T-helper 1 cell treated with Interleukin-12 subunit alpha and Interleukin-12 subunit beta and Interleukin-4 antibody, amounts not matched to agents 30 μg/mL and 1 μg/mL, for 36 hours (primary cell): Measurements from ENCODE around the gene SLC16A11.
A peak's percentile ranks its signal among the peaks of the same experiment; 100 is the strongest.
"Not testable (repeated sequence)": the region's sequence is repeated elsewhere in the genome, so short reads cannot be mapped to it uniquely, and the experiment has no call there.

ENCODE experiments used
- H3K27ac Mint-ChIP-seq: one replicate; pipeline ENCODE4 v1.8.0; 2021; ENCODE audit warnings: mild to moderate bottlenecking, mixed read lengths
- H3K27me3 Mint-ChIP-seq: one replicate; pipeline ENCODE4 v1.8.0; 2021; ENCODE audit warnings: low read depth, mixed read lengths
- H3K36me3 Mint-ChIP-seq: one replicate; pipeline ENCODE4 v1.8.0; 2021; ENCODE audit warnings: low read depth, mixed read lengths
- H3K4me1 Mint-ChIP-seq: one replicate; pipeline ENCODE4 v1.8.0; 2021; ENCODE audit warnings: low read depth, mixed read lengths
- H3K4me3 Mint-ChIP-seq: one replicate; pipeline ENCODE4 v1.8.0; 2021; ENCODE audit warnings: mild to moderate bottlenecking, moderate library complexity, mixed read lengths
- H3K9me3 Mint-ChIP-seq: one replicate; pipeline ENCODE4 v1.8.0; 2021; ENCODE audit warnings: mixed read lengths

The SLC16A11 gene

GRCh38 chr17:7070712-7071111 is 26.8 kb upstream of the SLC16A11 start:
- H3K27me3 Mint-ChIP-seq, result peaks cover 22% of the 10 kb centered on the region
- H3K9me3 Mint-ChIP-seq, result peaks cover 17% of the 10 kb centered on the region
- H3K4me3 Mint-ChIP-seq, result no peak overlapping the region
- H3K27ac Mint-ChIP-seq, result no peak overlapping the region
- H3K36me3 Mint-ChIP-seq, result peaks cover 2% of the 10 kb centered on the region
- H3K4me1 Mint-ChIP-seq, result no peaks in the 10 kb centered on the region

GRCh38 chr17:7068268-7068667 is 24.4 kb upstream of the SLC16A11 start:
- Mint-ChIP-seq H3K9me3 (peaks cover 17% of the 10 kb centered on the region), H3K27ac (no peak overlapping the region), H3K4me3 (no peak overlapping the region), H3K36me3 (peaks cover 2% of the 10 kb centered on the region), H3K4me1 (no peaks in the 10 kb centered on the region), H3K27me3 (peaks cover 18% of the 10 kb centered on the region)

DNA sequence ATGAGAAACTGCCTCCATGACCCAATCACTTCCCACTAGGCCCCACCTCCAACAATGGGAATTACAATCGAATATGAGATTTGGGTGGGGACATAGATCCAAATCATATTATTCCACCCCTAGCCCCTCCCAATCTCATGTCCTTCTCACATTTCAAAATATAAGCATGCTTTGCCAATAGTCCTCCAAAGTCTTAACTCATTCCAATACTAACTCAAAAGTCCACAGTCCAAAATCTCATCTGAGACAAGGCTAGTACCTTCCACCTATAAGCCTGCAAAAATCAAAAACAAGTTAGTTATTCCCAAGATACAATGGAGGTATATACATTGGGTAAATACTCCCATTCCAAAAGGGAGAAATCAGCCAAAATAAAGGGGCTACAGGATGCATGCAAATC is 23.3 kb upstream of the SLC16A11 start:
- H3K4me3 Mint-ChIP-seq, result no peak overlapping the region
- H3K27ac Mint-ChIP-seq, result no peak overlapping the region
- H3K27me3 Mint-ChIP-seq, result peaks cover 10% of the 10 kb centered on the region
- no peaks in the 10 kb centered on the region for H3K4me1 Mint-ChIP-seq
- peaks cover 17% of the 10 kb centered on the region for H3K9me3 Mint-ChIP-seq
- H3K36me3 Mint-ChIP-seq, result peaks cover 2% of the 10 kb centered on the region

- H3K27me3 Mint-ChIP-seq, result peaks cover 4% of the 10 kb centered on the region
- no peak overlapping the region for H3K27ac Mint-ChIP-seq
- H3K36me3 Mint-ChIP-seq, result peaks cover 2% of the 10 kb centered on the region
- no peak overlapping the region for H3K4me3 Mint-ChIP-seq
- peaks cover 1% of the 10 kb centered on the region for H3K4me1 Mint-ChIP-seq
- H3K9me3 Mint-ChIP-seq, result peaks cover 17% of the 10 kb centered on the region
Measured at GRCh38 chr17:7064261-7064660, 20.4 kb upstream of the SLC16A11 start.

- Mint-ChIP-seq H3K36me3 (peaks cover 2% of the 10 kb centered on the region), H3K9me3 (peaks cover 13% of the 10 kb centered on the region), H3K4me1 (peaks cover 1% of the 10 kb centered on the region), H3K4me3 (no peak overlapping the region), H3K27me3 (no peaks in the 10 kb centered on the region), H3K27ac (no peak overlapping the region)
Measured at GRCh38 chr17:7063518-7064094, 19.7 kb upstream of the SLC16A11 start.

DNA sequence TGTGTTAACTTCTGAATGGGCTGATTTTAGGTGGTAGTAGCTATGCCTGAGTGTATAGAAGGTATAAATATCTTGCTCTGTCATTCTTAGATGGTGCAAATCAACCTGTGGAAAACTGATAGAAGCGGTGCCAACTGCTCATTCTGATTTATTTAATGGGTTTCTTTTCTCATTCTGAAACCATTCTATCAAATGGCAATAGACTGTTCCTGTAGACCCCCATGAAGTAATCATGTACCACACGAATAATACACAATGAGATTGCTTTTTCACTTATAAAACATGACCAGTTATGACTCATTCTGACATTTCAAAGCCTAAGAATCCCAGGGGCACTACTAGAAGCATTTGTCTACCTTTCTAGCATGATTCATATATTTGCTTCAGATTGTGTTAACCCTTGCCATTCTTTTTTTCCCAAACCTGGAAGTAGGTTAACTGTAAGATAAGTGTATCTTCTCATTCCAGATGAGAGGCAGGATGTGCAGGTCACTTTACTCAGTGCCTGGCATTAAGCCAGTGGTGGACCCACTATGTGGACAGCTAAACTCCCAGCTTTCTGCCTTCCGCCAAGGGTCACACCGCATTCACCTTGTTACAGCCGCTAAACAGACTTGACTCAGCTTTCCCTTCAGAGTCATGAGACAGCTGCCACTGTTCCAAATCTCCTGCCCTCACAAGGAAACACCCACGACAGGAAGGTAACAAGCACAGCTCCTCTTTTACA is 16.4 kb upstream of the SLC16A11 start:
- H3K4me1 Mint-ChIP-seq, result peaks cover 1% of the 10 kb centered on the region
- H3K27ac Mint-ChIP-seq, result no peak overlapping the region
- no peaks in the 10 kb centered on the region for H3K9me3 Mint-ChIP-seq
- H3K4me3 Mint-ChIP-seq, result no peak overlapping the region
- no peaks in the 10 kb centered on the region for H3K36me3 Mint-ChIP-seq
- H3K27me3 Mint-ChIP-seq, result no peaks in the 10 kb centered on the region

DNA sequence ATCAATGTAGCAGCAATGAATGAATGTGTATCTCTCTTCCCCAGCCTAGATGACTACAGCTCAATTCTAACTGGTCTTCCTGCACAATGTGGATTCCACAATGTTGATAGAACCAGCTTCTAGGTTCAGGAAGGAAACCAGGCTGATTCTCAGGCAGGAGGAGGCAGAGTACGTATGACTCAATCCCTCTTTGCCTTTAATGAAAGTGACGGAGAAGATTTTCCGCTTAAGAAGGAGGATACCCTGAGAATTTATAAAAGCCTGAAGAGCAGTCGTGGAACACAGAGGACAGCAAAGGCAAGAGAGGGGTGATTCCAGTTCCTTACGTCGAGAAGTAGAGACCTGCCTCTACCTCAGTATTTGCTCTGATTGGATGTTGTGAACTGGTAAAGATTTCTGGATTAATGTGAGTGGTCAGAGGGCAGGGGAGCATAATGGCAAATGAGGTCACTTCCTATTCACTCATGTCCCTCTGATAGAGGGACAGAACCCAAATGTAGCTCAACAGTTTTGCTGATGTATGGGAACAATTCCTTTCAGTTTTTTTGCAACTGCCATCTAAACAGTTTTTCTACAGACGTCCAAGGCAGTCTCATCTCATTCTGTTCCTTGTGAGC is 15.0 kb upstream of the SLC16A11 start:
- Mint-ChIP-seq H3K27ac (no peak overlapping the region), H3K4me3 (no peak overlapping the region), H3K9me3 (no peaks in the 10 kb centered on the region), H3K27me3 (no peaks in the 10 kb centered on the region), H3K4me1 (peaks cover 1% of the 10 kb centered on the region), H3K36me3 (no peaks in the 10 kb centered on the region)

- no peaks in the 10 kb centered on the region for H3K36me3 Mint-ChIP-seq
- H3K4me1 Mint-ChIP-seq, result no peaks in the 10 kb centered on the region
- peaks cover 4% of the 10 kb centered on the region for H3K27me3 Mint-ChIP-seq
- H3K9me3 Mint-ChIP-seq, result no peaks in the 10 kb centered on the region
- no peak overlapping the region for H3K4me3 Mint-ChIP-seq
- no peak overlapping the region for H3K27ac Mint-ChIP-seq
Measured at GRCh38 chr17:7056386-7056785, 12.5 kb upstream of the SLC16A11 start.

DNA sequence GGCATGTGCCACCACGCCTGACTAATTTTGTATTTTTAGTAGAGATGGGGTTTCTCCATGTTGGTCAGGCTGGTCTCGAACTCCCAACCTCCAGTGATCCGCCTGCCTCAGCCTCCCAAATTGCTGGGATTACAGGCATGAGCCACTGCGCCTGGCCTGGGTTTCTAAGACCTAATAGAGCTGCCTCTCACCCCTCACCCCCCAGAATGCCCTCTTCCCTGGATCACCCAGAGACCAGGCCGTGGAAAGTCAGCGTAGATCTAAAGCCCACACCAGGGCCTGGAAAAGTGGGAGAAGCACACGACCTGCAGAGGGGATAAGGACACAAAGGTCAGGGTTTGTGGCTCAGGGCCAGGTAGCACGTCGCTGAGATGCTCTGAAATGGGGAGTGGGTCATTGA is 6.7 kb upstream of the SLC16A11 start:
- not testable (repeated sequence) for H3K36me3 Mint-ChIP-seq, H3K4me3 Mint-ChIP-seq, H3K27ac Mint-ChIP-seq, H3K9me3 Mint-ChIP-seq, H3K27me3 Mint-ChIP-seq
- H3K4me1 Mint-ChIP-seq, result peaks cover 13% of the 10 kb centered on the region

- peaks cover 16% of the 10 kb centered on the region for H3K27me3 Mint-ChIP-seq
- H3K27ac Mint-ChIP-seq, result no peak overlapping the region
- H3K4me3 Mint-ChIP-seq, result no peak overlapping the region
- H3K36me3 Mint-ChIP-seq, result no peaks in the 10 kb centered on the region
- peaks cover 14% of the 10 kb centered on the region for H3K4me1 Mint-ChIP-seq
- H3K9me3 Mint-ChIP-seq, result no peaks in the 10 kb centered on the region
Measured at GRCh38 chr17:7048968-7049367, 5.1 kb upstream of the SLC16A11 start.

DNA sequence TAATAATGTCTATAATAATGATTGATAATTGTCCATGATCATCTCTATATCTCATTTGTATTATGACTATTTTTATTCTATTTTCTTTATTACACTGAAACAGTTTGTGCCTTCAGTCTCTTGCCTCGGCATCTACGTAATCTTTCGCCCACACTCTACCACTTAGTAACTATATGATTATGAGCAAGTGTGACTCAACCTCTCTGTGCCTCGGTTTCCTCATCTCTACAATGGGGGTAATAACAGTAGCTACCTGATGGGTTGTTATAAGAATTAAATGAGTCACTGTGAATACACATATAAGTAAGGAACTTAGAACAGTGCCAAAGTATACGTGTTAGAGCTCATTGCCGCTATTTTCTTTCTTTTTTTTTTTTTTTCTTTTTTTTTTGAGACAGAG is 3.7 kb upstream of the SLC16A11 start:
- Mint-ChIP-seq H3K27me3 (peaks cover 19% of the 10 kb centered on the region), H3K4me3 (peak overlapping the region; percentile 29), H3K36me3 (no peaks in the 10 kb centered on the region), H3K4me1 (peaks cover 19% of the 10 kb centered on the region), H3K27ac (no peak overlapping the region), H3K9me3 (no peaks in the 10 kb centered on the region)

DNA sequence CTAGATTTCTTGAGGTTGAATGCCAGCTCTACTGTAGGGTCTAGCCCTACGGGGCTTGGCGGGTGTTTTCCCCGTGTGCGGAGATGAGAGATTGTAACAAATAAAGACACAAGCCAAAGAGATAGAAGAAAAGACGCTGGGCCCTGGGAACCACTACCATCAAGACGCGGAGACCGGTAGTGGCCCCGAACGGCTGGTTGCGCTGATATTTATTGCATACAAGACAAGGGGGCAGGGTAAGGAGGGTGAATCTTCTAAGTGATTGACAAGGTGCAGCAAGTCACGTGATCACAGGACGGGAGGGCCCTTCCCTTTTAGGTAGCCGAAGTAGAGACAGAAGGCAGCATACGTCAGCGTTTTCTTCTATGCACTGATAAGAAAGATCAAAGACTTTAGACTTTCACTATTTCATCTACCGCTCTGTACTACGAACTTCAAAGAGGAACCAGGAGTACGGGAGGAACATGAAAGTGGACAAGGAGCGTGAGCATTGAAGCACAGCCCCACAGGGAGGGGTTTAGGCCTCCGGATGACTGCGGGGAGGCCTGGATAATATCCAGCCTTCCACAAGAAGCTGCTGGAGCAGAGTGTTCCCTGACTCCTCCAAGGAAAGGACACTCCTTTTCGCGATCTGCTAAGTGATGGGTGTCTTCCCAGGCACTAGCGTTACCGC is 3.0 kb upstream of the SLC16A11 start:
- Mint-ChIP-seq H3K27me3 (peaks cover 22% of the 10 kb centered on the region), H3K4me3 (peak overlapping the region; percentile 76), H3K27ac (peak overlapping the region; percentile 81), H3K4me1 (peaks cover 19% of the 10 kb centered on the region)
- not testable (repeated sequence) for H3K36me3 Mint-ChIP-seq, H3K9me3 Mint-ChIP-seq

DNA sequence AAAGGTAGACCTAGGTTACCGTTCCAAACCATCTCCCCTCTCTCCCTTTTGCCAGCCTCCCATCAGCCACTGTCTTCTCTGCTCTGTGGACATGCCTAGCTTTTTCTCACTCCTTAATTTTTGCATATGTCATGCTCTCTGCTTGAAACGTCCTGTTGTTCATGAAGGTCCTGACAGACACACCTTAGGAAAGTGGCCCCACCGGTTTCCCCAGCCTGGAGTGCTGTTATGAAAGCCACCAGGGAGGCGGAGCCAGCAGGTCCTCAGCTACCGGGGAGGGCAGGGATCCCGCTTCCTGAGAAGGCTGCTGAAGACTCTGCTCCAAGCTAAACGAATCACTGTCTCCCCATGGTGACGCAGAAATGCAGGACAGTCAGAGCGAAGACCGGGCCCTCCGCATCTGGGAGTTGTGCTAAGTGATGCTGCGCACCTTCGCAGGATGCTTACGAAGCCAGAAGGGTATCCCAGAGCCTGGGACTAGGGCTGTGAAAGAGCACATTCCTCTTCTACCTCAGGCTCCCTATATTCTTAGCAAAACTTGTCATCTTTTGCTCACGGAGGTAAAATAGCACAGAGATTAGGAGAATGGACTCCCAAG is 2.3 kb upstream of the SLC16A11 start:
- H3K9me3 Mint-ChIP-seq, result no peaks in the 10 kb centered on the region
- no peaks in the 10 kb centered on the region for H3K36me3 Mint-ChIP-seq

DNA sequence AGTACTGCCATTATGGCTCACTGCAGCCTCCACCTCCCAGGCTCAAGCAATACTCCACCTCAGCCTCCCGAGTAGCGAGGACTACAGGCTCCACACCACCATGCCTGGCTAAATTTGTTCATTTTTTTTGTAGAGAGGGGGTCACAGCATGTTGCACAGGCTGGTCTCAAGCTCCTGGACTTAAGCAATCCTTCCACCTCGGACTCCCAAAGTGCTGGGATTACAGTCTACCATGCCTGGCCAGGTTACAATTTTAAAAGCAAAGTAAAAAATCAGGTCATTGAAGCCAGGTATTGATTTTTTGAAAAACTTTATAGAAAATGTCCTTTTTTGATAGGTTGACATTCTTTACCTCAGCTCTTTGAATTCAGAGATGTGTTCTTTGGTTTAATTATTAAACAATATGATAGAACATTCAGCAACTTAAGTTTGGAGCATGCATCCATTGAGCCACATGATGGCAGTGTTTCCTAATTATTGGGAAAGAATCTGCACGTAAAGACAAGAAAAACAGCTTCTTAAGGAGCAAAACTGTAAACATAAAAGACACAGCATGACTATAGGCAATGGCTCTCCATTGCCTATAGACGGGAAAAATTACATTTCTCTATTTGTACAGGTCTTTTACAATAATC is 1.7 kb upstream of the SLC16A11 start:
- Mint-ChIP-seq H3K9me3 (no peaks in the 10 kb centered on the region), H3K4me1 (peaks cover 19% of the 10 kb centered on the region), H3K36me3 (no peaks in the 10 kb centered on the region), H3K27me3 (peaks cover 22% of the 10 kb centered on the region), H3K4me3 (peak overlapping the region; percentile 76), H3K27ac (no peak overlapping the region)

More for the DNA sequence above, 2.3 kb upstream of the SLC16A11 start:
- H3K4me1 Mint-ChIP-seq, result peaks cover 19% of the 10 kb centered on the region
- H3K27me3 Mint-ChIP-seq, result peaks cover 22% of the 10 kb centered on the region
- peak overlapping the region; percentile 76 for H3K4me3 Mint-ChIP-seq
- peak overlapping the region; percentile 81 for H3K27ac Mint-ChIP-seq
